T-helper 1 cell treated with Interleukin-12 subunit alpha and Interleukin-12 subunit beta and Interleukin-4 antibody, amounts not matched to agents 30 μg/mL and 1 μg/mL, for 36 hours (primary cell): Measurements from ENCODE around the gene IMPA2.
"Not testable (repeated sequence)": the region's sequence is repeated elsewhere in the genome, so short reads cannot be mapped to it uniquely, and the experiment has no call there.

ENCODE experiments used
- H3K27ac Mint-ChIP-seq: one replicate; pipeline ENCODE4 v1.8.0; 2021; ENCODE audit warnings: mild to moderate bottlenecking, mixed read lengths
- H3K27me3 Mint-ChIP-seq: one replicate; pipeline ENCODE4 v1.8.0; 2021; ENCODE audit warnings: low read depth, mixed read lengths
- H3K36me3 Mint-ChIP-seq: one replicate; pipeline ENCODE4 v1.8.0; 2021; ENCODE audit warnings: low read depth, mixed read lengths
- H3K4me1 Mint-ChIP-seq: one replicate; pipeline ENCODE4 v1.8.0; 2021; ENCODE audit warnings: low read depth, mixed read lengths
- H3K4me3 Mint-ChIP-seq: one replicate; pipeline ENCODE4 v1.8.0; 2021; ENCODE audit warnings: mild to moderate bottlenecking, moderate library complexity, mixed read lengths
- H3K9me3 Mint-ChIP-seq: one replicate; pipeline ENCODE4 v1.8.0; 2021; ENCODE audit warnings: mixed read lengths

The IMPA2 gene

DNA sequence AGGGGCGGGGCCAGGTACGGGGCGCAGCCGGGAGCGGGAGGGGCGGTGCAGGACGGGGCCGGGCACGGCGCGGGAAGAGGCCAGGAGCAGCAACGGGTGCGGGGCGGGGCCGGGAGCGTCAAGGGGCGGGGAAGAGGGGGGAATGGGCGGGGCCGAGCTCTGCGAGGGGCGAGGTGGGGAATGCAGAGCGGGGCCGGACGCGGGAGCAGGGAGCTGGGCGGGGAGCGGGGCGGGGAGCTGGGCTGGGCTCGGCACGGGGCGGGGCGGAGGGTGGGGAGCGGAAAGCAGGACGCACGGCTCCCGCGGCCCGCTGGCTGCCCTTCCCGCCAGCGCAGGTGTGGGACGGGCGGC lies at the start of gene IMPA2:
TSS of gene IMPA2 (plus strand) at position 316 of the 351 bp plus-strand sequence. CDS start 163 bp downstream, outside the sequence.
- Mint-ChIP-seq H3K4me3 (peak within 1 kb of the TSS; percentile 84), H3K4me1 (peaks cover 16% of the 10 kb centered on the region), H3K27me3 (peaks cover 24% of the 10 kb centered on the region), H3K27ac (peak within 1 kb of the TSS; percentile 57), H3K36me3 (no peaks in the 10 kb centered on the region), H3K9me3 (no peaks in the 10 kb centered on the region)

DNA sequence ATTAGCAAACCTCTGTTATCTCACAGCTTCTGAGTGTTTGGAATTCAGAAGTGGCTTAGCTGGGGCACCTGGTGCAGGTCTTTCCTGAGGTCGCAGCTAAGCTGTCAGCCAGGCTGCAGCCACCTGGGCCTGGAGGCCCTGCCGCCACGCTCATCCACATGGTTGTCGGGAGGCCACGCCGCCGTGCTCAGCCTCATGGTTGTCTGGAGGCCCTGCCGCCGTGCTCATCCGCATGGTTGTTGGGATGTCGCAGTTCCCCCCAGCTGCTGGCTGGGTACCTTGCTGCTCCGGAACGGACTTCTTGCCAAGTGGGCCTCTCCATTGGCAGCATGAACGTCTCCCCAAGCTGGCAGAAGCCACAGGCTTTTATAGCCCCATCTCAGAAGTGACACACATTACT lies 48.9 kb upstream of the IMPA2 start:
- no peak overlapping the region for H3K27ac Mint-ChIP-seq
- H3K36me3 Mint-ChIP-seq: no peaks in the 10 kb centered on the region
- no peak overlapping the region for H3K4me3 Mint-ChIP-seq
- H3K9me3 Mint-ChIP-seq: no peaks in the 10 kb centered on the region
- no peaks in the 10 kb centered on the region for H3K4me1 Mint-ChIP-seq
- no peaks in the 10 kb centered on the region for H3K27me3 Mint-ChIP-seq

DNA sequence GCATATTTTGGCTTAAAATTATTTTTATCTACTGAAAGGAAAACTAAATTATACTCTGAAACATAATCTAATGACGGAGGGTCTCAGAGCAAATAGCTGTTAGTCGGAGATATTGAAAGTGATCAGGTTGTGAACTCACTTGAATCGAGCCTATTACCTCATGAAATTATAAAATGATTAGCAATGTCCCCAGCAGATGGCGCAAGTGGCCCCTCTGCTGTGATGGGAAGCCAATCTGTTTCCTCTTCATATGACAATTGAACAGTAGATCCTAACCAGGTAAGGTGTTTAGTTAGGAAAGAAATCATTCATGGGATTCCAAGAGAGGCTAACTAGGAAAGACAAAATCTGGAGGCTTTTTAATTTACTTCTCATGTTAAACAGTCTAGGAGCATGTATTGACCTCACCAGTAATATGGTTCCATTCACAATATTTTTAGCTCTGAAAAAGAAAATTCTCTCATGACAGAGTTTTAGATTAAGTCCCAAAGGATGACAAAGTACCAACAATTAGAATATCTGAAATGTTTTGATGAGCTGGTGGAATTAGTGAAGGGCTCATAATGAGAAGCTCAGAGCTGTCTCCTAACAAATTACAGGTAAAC lies 43.3 kb upstream of the IMPA2 start:
- no peaks in the 10 kb centered on the region for H3K36me3 Mint-ChIP-seq
- peaks cover 1% of the 10 kb centered on the region for H3K4me1 Mint-ChIP-seq
- H3K4me3 Mint-ChIP-seq: no peak overlapping the region
- no peaks in the 10 kb centered on the region for H3K27me3 Mint-ChIP-seq
- no peak overlapping the region for H3K27ac Mint-ChIP-seq
- no peaks in the 10 kb centered on the region for H3K9me3 Mint-ChIP-seq

DNA sequence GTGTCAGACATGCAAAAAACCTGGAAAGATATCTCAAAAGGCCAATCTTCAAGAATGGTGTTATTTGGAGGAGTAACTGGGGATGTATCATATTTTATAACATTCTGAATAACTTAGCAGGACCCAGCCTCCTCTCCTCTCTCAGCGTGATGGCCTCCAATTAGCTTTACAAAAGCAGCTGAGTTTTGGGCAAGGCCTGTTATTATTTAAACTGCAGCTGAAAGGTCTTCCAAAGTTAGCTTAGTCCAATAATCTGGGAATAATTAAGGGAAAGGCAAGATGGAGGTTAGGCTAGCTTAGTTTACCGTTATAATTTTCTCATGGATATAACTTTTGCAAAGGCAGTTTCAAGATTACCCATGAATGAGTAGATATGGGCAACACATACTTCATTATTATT lies 40.4 kb upstream of the IMPA2 start:
- H3K36me3 Mint-ChIP-seq: no peaks in the 10 kb centered on the region
- peaks cover 1% of the 10 kb centered on the region for H3K4me1 Mint-ChIP-seq
- H3K4me3 Mint-ChIP-seq: no peak overlapping the region
- H3K27ac Mint-ChIP-seq: no peak overlapping the region
- no peaks in the 10 kb centered on the region for H3K9me3 Mint-ChIP-seq
- H3K27me3 Mint-ChIP-seq: no peaks in the 10 kb centered on the region

DNA sequence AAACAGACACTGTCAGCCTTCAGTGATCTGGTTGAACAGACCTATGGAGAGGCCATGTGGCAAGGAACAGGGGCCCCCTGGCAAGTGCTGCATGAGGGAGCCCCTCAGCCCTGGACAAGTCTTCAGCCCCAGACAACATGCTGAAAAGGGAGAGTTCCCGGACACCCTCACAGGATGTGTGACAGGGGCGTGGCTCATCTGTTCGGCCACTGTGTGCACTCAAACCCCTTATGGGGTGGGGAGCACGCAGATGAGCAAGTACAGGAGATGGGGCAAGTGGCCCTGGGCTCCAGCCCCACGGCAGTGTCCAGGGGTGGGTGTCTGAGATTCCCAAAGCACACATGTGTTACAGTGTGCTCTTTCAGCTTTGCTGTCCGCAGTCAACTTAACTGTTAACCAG lies 37.8 kb upstream of the IMPA2 start:
- Mint-ChIP-seq H3K9me3 (no peaks in the 10 kb centered on the region), H3K4me3 (no peak overlapping the region), H3K36me3 (no peaks in the 10 kb centered on the region), H3K4me1 (peaks cover 8% of the 10 kb centered on the region), H3K27ac (no peak overlapping the region), H3K27me3 (no peaks in the 10 kb centered on the region)

DNA sequence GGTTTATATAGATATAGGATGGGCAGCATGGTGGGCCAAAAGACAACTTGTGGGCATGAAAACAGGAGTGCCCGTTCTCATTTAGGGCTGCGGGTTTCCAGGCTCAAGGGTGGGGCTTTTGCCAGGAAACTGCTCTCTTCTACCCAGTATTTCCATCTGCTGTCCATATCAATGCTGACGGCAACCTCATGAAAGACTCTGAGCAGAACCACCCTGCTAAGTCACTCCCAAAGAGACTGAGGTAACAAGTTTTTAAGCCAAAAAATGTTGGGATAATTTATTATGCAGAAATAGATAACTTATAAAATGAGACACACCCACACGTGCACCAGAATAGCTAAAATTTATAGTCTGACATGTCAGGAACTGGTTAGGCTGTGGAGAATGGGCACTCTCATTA lies 37.1 kb upstream of the IMPA2 start:
- Mint-ChIP-seq H3K27ac (no peak overlapping the region), H3K27me3 (no peaks in the 10 kb centered on the region), H3K36me3 (no peaks in the 10 kb centered on the region), H3K9me3 (no peaks in the 10 kb centered on the region), H3K4me3 (no peak overlapping the region), H3K4me1 (peaks cover 8% of the 10 kb centered on the region)

DNA sequence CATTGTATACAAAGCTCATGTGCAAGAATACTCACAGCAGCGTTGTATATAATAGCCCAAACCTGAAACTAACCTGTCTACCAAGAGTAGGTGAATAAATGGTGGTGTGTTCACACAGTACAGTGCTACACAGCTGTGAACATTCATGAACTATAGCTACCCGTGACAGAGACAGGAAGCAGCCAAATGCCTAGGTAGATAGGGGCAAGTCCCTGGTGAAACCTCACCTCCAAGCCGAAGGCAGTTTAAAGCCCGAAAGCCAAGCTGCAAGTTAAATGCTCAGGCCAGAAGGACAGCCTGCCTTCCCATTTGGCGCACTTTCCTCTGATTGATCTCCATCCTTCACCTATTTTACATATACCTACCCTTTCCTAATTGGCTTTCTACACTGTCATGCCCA lies 36.5 kb upstream of the IMPA2 start:
- H3K4me3 Mint-ChIP-seq: no peak overlapping the region
- no peaks in the 10 kb centered on the region for H3K27me3 Mint-ChIP-seq
- peaks cover 8% of the 10 kb centered on the region for H3K4me1 Mint-ChIP-seq
- H3K9me3 Mint-ChIP-seq: no peaks in the 10 kb centered on the region
- H3K36me3 Mint-ChIP-seq: no peaks in the 10 kb centered on the region
- no peak overlapping the region for H3K27ac Mint-ChIP-seq

DNA sequence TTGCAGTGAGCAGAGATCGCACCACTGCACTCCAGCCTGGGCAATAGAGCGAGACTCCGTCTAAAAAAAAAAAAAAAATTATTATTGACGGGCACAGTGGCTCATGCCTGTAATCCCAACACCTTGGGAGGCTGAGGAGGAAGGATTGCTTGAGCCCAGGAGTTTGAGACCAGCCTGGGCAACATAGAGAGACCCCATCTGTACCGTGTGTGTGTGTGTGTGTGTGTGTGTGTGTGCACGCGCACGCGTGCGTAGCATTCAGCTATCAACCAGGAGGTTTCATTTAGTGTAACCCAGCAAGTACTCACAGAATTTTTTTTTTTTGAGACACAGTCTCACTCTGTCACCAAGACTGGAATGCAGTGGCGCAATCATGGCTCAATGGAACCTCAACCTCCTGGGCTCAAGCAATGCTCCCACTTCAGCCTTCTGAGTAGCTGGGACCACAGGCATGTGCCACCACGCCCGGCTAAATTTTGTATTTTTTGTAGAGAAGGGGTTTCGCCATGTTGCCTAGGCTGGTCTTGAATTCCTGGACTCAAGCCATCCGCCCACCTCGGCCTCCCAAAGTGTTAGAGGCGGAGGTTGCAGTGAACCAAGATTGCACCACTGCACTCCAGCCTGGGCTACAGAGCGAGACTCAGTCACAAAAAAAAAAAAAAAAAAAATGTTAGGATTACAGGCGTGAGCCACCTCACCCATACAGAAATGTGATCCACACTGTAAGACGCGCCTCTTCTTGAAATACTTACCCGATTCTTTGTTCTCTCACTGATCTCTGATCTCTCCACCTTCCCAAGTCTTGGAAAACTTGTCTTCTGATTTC lies 35.3 kb upstream of the IMPA2 start:
- peak overlapping the region; percentile 14 for H3K4me3 Mint-ChIP-seq
- H3K9me3 Mint-ChIP-seq, H3K36me3 Mint-ChIP-seq, H3K27me3 Mint-ChIP-seq, H3K27ac Mint-ChIP-seq, H3K4me1 Mint-ChIP-seq: not testable (repeated sequence)

DNA sequence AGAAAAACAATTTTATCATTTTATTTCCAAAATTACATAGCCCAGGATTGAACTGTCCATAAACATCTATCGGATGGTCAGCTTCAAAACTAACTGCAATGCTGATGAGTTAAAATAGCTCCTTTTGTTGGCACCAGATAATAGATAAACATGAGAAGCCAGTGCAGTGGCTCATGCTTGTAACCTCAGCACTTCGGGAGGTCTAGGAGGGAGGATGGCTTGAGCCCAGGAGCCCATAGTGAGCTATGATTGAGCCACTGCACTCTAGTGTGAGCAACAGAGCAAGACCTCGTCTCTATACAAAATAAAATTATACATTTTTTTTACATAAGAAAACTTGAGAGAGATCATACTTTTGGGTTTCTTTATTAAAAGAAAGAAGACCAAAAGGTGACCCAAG lies 34.6 kb upstream of the IMPA2 start:
- H3K9me3 Mint-ChIP-seq: no peaks in the 10 kb centered on the region
- no peaks in the 10 kb centered on the region for H3K36me3 Mint-ChIP-seq
- H3K4me1 Mint-ChIP-seq: peaks cover 8% of the 10 kb centered on the region
- H3K4me3 Mint-ChIP-seq: peak overlapping the region; percentile 14
- H3K27ac Mint-ChIP-seq: no peak overlapping the region
- no peaks in the 10 kb centered on the region for H3K27me3 Mint-ChIP-seq

DNA sequence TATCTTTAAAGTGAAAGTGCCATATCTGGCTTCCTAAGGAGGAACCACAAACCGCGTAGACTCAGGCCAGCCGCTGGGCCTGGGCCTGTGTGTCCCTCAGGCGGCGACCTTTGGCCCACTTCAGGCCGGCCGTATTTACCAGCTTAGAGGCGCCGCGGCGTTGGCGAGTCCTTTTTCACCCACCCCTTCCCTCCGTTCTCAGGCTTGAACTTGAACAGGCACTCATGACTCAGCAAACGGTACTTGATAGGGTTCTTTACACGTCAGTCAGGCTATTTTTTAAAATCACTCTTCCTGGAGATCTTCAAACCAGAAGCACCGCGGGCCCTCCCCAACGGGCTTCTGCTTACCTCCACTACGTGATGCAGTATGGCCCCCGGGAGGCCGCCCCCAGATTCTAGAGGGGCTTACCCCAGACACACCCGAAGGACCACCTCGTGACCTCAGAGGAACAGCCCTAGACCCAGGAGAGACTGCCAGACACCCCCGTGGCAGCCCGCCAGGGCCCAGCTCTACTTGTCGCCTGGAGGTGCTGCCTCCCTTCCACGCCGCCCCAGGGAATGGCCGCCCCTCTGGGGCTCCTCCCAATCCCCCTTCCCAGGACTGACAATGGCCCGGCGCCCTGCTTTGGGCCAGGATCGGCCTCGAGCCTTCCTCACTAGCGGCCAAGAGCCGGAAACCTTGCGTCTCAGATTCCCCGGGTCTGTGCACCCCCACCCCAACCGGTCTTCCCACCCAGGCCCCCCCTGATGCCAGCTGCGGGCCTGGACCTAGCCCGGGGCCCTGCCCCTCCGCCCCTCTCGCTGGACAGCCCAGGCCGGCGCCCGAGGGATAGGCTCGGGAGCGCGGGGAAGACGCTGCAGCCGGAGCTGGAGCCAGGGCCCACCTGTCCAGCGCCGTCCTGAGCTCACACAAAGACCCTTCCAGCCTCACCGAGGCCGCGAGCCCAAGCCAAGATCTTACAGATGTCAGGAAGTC lies 33.8 kb upstream of the IMPA2 start:
- peak overlapping the region; percentile 77 for H3K4me3 Mint-ChIP-seq
- no peaks in the 10 kb centered on the region for H3K9me3 Mint-ChIP-seq
- no peaks in the 10 kb centered on the region for H3K27me3 Mint-ChIP-seq
- H3K27ac Mint-ChIP-seq: peak overlapping the region; percentile 74
- H3K4me1 Mint-ChIP-seq: peaks cover 8% of the 10 kb centered on the region
- H3K36me3 Mint-ChIP-seq: no peaks in the 10 kb centered on the region

DNA sequence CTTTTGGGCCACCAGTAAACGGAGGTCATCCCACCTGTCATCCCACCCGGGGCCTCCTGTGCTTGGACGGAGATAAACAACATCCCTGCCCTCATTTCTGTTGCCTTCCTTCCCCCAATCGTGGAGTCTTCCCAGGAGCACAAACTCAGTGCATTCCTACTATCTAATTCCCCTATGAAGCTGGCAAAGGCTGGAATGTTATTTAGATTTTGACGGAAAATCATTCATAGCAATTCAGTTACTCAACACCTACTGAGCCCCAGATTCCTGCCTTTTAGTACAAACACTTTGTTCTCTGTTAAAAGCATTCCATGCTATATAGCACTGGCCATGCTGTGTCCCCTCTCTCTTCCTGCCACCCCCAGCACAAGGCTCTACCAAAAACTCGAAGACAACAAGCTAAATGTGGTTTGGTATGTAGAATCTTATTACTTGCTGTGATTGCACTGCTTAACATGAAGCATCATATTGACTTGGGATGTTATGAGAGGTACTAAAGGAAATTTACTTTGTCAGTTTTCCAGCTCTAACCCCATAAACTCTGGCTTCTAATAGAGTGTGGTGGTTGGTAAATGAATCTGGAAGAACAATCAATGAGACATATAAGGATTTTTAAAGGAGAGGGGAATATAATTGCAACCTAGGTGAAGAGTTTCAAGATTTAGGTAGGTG lies 32.3 kb upstream of the IMPA2 start:
- Mint-ChIP-seq H3K36me3 (no peaks in the 10 kb centered on the region), H3K27ac (no peak overlapping the region), H3K27me3 (no peaks in the 10 kb centered on the region), H3K4me1 (peaks cover 8% of the 10 kb centered on the region), H3K4me3 (no peak overlapping the region), H3K9me3 (no peaks in the 10 kb centered on the region)

DNA sequence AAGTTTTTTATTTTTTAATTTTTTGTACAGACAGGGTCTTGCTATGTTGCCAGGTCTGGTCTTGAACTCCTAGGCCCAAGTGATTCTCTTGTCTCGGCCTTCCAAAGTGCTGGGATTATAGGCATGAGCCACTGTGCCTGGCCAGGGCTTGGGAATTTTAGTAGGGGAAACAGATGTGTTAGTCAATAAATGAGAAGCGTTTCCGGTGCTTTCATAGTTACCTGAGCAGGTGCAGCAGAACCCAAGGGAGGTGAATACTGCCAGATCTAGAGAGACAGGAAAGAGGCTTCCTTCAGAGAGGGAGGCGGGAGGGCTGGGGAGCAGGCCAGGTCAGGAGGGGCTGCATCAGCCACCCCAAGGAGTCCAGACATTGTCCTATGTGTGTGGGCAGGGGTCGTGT lies 30.5 kb upstream of the IMPA2 start:
- no peaks in the 10 kb centered on the region for H3K9me3 Mint-ChIP-seq
- H3K4me1 Mint-ChIP-seq: peaks cover 8% of the 10 kb centered on the region
- H3K27ac Mint-ChIP-seq: no peak overlapping the region
- H3K36me3 Mint-ChIP-seq: no peaks in the 10 kb centered on the region
- H3K4me3 Mint-ChIP-seq: no peak overlapping the region
- H3K27me3 Mint-ChIP-seq: no peaks in the 10 kb centered on the region

DNA sequence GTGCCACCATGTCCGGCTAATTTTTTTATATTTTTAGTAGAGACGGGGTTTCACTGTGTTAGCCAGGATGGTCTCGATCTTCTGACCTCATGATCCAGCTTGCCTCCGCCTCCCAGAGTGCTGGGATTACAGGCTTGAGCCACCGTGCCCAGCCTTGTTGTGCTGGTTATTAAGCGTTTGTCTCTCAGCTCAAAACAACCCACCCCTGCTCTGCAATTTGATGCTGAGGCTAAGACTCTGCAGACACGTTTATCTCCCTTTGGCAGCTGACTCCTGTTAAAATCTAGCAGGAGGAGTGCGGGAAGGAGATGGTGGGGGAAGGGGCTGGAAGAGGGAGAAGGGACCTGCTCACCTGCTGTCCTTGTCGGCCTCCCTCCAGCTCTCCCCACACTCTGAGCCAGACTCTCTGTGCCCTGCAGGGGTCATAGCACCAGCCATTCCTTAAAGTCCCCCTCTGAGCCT lies 29.9 kb upstream of the IMPA2 start:
- Mint-ChIP-seq H3K27me3 (no peaks in the 10 kb centered on the region), H3K4me3 (no peak overlapping the region), H3K4me1 (peaks cover 7% of the 10 kb centered on the region), H3K27ac (no peak overlapping the region), H3K36me3 (no peaks in the 10 kb centered on the region), H3K9me3 (peaks cover under 1% of the 10 kb centered on the region)

DNA sequence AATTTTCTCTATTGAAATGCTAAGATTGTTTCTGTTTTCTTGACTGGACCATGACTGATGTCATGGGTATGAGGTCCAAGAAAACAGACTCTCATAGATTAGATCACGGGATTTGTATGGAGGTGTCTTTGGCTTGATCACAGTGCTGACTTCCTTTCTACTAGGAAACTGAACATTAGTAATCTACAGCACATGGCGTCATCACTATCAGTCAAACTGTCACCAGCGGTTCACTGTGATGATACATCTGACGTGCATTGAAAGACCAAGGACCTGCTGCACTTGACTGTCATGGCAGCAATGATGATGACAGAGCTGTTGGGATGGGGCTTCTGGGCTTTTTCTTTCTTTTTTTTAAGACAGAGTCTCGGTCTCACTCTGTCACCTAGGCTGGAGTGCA lies 28.2 kb upstream of the IMPA2 start:
- Mint-ChIP-seq H3K27ac (no peak overlapping the region), H3K9me3 (peaks cover 15% of the 10 kb centered on the region), H3K36me3 (no peaks in the 10 kb centered on the region)

More for the DNA sequence above, 28.2 kb upstream of the IMPA2 start:
- H3K27me3 Mint-ChIP-seq: no peaks in the 10 kb centered on the region
- no peaks in the 10 kb centered on the region for H3K4me1 Mint-ChIP-seq
- no peak overlapping the region for H3K4me3 Mint-ChIP-seq
